GM21825 (cell line): ENCODE results near the gene GLUD1.
"Not testable (repeated sequence)": the region's sequence is repeated elsewhere in the genome, so short reads cannot be mapped to it uniquely, and the experiment has no call there.

ENCODE experiments used
- ATAC-seq: cut with Tn5 transposase; IDR thresholded peaks from one replicate; pipeline ENCODE4 v1.9.1; 2021; ENCODE audit warnings: mild to moderate bottlenecking, moderate library complexity; ENCODE audit not compliant: unreplicated experiment

The GLUD1 gene

DNA sequence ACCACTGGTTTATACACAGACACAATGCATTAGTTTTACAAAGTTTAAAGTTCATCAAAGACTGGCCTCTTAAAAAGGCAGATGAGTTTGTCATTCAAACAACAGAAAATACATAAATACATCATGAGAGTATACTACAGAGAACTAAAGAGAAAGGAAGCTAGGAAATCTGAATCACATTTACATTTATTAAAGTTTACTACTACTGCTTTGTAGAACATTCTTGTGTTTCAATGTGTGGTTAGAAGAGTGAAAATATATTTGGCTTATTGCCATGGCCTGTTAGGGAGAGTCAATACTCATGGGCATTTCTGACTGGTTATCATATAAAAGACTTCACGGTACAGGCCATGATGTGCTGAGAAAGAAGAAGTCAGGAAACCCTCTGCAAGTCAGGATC lies 87.5 kb downstream of the GLUD1 start:
- ATAC-seq, result not testable (repeated sequence)

DNA sequence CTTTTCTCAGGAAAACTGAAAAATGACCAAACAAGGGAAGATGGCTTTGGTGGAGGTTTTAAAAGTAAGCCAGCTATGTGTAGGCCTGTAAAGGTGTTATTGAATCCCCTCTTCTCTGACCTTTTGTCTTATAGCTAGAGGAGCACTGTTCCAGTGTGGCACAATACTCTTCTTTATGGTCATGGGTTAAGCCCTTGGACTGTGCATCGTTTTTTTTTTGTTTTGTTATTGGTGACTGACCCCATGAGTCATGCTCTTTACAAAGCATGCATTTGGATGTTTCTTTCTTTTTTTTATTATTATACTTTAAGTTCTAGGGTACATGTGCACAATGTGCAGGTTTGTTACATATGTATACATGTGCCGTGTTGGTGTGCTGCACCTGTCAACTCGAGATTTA lies 94.2 kb downstream of the GLUD1 start:
- ATAC-seq, result no peak
